ENCODE data around the gene AIFM3. TPM values are rescaled to one million over a fixed set of nuclear protein-coding genes. Genes with fewer than 3 reads are reported as not detected.

Gene AIFM3
- total and polyA plus RNA-seq, 2 of the 13 experiments (the other 11 are each of a cell fraction or from before 2014, with no cell fraction given), result 9.0 to 15.3 TPM

- no peaks in the 10 kb centered on the region for H3K79me2 ChIP-seq (ENCODE audit: insufficient read depth, low read length)
- no TSS peak for BruUV-seq (replicated peaks)
- no peak overlapping the region for H3K27ac ChIP-seq (ENCODE audit: extremely low read length, insufficient read depth, low read length)
- in situ Hi-C loops (cut with HindIII; ENCODE audit: extremely low pct_ligation_motif_present, low pct_unique_long_range_greater_than_20kb), result no loop called here
- no peaks in the 10 kb centered on the region for H3K27me3 ChIP-seq (ENCODE audit: control insufficient read depth in 1 of 2, insufficient read depth in 2 of 2, low read length in 2 of 2)
- no peak for ATAC-seq
- 88% methylated on average over 17 of the region's 21 CpGs for WGBS (ENCODE audit: low lambda C conversion rate)
- TF ChIP-seq HOXA7 (CRISPR knock-in tag; IDR thresholded peaks at IDR 0.05) (no peak), ZNF816 (CRISPR knock-in tag; IDR thresholded peaks at IDR 0.05; ENCODE audit: borderline replicate concordance) (no peak), MED8 (CRISPR knock-in tag; IDR thresholded peaks at IDR 0.05; ENCODE audit: insufficient replicate concordance) (no peak), ZNF431 (CRISPR knock-in tag; IDR thresholded peaks at IDR 0.05; ENCODE audit: borderline replicate concordance, low read depth) (no peak), ZNF441 (CRISPR knock-in tag; IDR thresholded peaks at IDR 0.05; ENCODE audit: borderline replicate concordance) (no peak), KLF16 (CRISPR knock-in tag; IDR thresholded peaks at IDR 0.05) (no peak)
- intact Hi-C loops (cut with micrococcal nuclease; ENCODE audit: unreplicated experiment), result no loop called here
- ChIA-PET POLR2A (interaction anchor here (2.2 to 2.8 kb wide), 2 partner anchors 9 to 12 kb away, joined by 10 to 16 read pairs; partner anchors contain the start of genes LZTR1 and THAP7), CTCF (ENCODE audit: low intra/inter-chr PET ratio, low total read pairs) (no interaction called here)
- no peak for DNase-seq (ENCODE audit: low spot score)
- H3K4me1 ChIP-seq (ENCODE audit: insufficient read depth, low read length), result no peaks in the 10 kb centered on the region
- no peak overlapping the region for H2AFZ ChIP-seq (ENCODE audit: low read length)
- no peak for FAIRE-seq
- H3K4me3 ChIP-seq (replicated peaks in 1 of 3; ENCODE audit: insufficient read depth in 1 of 3, low read depth in 2 of 3, low read length in 3 of 3), result no peak overlapping the region
- H4K20me1 ChIP-seq (ENCODE audit: insufficient read depth, low read length), result no peaks in the 10 kb centered on the region
- H3K9me3 ChIP-seq (ENCODE audit: low read length), result no peaks in the 10 kb centered on the region
- H3K36me3 ChIP-seq (replicated peaks in 1 of 2; ENCODE audit: control insufficient read depth in 1 of 2, insufficient read depth in 2 of 2, low read length in 2 of 2), result peaks cover 2 to 44% of the 10 kb centered on the region in 2 experiments
- no peak overlapping the region for H3K9ac ChIP-seq (ENCODE audit: insufficient read depth, low read depth, low read length)
- no peak overlapping the region for H3K4me2 ChIP-seq (ENCODE audit: low read depth, low read length)
Measured at GRCh38 chr22:20990184-20991180, 23.4 kb downstream of the AIFM3 start.
